22Rv1 (cell line): ENCODE measurements around the gene SLC19A2.

Source experiments
- ZFX ChIP-seq: fragments of 450-650 bp; IDR thresholded peaks from 2 replicates; pipeline ENCODE4 v1.6.1; 2017; ENCODE audit warnings: antibody characterized with exemption, borderline replicate concordance
- TF ChIP-seq, protein P1 (sequence below): fragments of 450-650 bp; IDR thresholded peaks from 2 replicates; pipeline ENCODE4 v1.5.1; 2017; ENCODE audit warnings: mild to moderate bottlenecking

DNA sequence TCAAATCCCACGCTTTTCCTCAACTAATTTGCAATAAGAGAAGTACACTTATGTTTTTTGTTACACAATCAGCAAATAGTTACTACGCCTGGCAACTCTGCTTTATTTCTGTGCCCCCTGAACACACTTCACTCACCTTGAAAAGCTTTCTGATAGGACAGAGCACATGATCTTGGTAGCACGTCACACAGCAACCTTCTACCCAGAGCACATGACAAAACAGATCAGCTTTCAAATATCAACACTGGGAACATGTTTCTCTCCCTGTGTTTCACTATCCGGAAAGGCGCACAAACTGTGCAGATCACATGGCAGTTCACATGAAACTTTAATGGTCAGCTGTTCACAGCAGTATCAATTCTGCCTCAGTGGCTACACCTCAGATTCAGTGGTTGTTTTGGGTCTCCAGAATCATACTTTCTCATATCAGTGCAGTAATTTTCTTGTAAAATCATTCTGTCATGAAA is 2.2 kb downstream of the SLC19A2 start:
- TF ChIP-seq, protein P1, sequence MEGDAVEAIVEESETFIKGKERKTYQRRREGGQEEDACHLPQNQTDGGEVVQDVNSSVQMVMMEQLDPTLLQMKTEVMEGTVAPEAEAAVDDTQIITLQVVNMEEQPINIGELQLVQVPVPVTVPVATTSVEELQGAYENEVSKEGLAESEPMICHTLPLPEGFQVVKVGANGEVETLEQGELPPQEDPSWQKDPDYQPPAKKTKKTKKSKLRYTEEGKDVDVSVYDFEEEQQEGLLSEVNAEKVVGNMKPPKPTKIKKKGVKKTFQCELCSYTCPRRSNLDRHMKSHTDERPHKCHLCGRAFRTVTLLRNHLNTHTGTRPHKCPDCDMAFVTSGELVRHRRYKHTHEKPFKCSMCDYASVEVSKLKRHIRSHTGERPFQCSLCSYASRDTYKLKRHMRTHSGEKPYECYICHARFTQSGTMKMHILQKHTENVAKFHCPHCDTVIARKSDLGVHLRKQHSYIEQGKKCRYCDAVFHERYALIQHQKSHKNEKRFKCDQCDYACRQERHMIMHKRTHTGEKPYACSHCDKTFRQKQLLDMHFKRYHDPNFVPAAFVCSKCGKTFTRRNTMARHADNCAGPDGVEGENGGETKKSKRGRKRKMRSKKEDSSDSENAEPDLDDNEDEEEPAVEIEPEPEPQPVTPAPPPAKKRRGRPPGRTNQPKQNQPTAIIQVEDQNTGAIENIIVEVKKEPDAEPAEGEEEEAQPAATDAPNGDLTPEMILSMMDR: no peak
- TF ChIP-seq ZFX: no peak
